Stomach (tissue), 4 donors: ENCODE data around the gene SLC35F2.

Experiments
- CTCF ChIP-seq, 7 experiments: fragments of 450-650 bp in 4 of 7; fragments of 200-600 bp in 3 of 7; sonication (generic) in 3 of 7; IDR thresholded peaks; one replicate each; pipeline ENCODE4 v1.5.1; 2016 to 2019; ENCODE audit warnings: antibody characterized with exemption in 7 of 7, control low read depth in 2 of 7, mild to moderate bottlenecking in 1 of 7
- EP300 ChIP-seq: sonication (generic); formaldehyde crosslinking; IDR thresholded peaks from one replicate; pipeline ENCODE4 v1.6.1; 2017; ENCODE audit warnings: antibody characterized with exemption
- POLR2AphosphoS5 ChIP-seq, 3 donors: sonication (generic); formaldehyde crosslinking; IDR thresholded peaks; one replicate each; pipeline ENCODE4 v1.6.1; 2016; ENCODE audit warnings: antibody characterized with exemption in 3 of 3

DNA sequence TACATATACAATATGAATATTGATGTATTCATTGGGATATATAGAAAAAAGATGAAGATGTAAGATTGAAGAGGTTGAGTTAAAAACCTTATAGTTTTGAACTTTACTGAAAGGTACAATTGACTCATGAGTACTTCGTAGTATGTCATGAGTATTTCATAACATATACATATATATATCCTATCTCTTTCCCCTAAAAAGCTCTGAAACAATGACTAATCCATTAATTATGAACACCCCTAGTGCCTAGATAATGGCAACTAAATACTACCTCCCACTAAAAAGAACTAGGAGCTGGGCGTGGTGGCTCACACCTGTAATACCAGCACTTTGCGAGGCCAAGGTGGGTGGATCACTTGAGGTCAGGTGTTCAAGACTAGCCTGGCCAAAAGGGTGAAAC, 31.5 kb downstream of the SLC35F2 start:
- TF ChIP-seq POLR2AphosphoS5 (IDR thresholded peaks at IDR 0.05) (no peak), CTCF (IDR thresholded peaks at IDR 0.05) (no peak), EP300 (no peak)
